Suprapubic skin (tissue), 4 donors: ENCODE data around the gene SLC13A2. TPM values are rescaled to one million over a fixed set of nuclear protein-coding genes. Genes with fewer than 3 reads are reported as not detected.

ENCODE experiments used
- DNase-seq, 2 donors: peaks; one replicate each; pipeline ENCODE4 v3.0.0-alpha.2; 2019; ENCODE audit warnings: low spot score in 2 of 2
- H3K27ac ChIP-seq: fragments of 200-600 bp; sonication (generic); one replicate; pipeline ENCODE4 v1.5.1; 2019
- H3K27me3 ChIP-seq: fragments of 200-600 bp; sonication (generic); one replicate; pipeline ENCODE4 v1.5.1; 2019
- H3K36me3 ChIP-seq: fragments of 200-600 bp; sonication (generic); one replicate; pipeline ENCODE4 v1.5.1; 2019
- H3K4me1 ChIP-seq: fragments of 200-600 bp; sonication (generic); one replicate; pipeline ENCODE4 v1.5.1; 2019
- H3K4me3 ChIP-seq: fragments of 200-600 bp; sonication (generic); one replicate; pipeline ENCODE4 v1.5.1; 2019; ENCODE audit warnings: mild to moderate bottlenecking
- H3K9me3 ChIP-seq: fragments of 200-600 bp; sonication (generic); one replicate; pipeline ENCODE4 v1.5.1; 2019
- EP300 ChIP-seq: sonication (generic); formaldehyde crosslinking; IDR thresholded peaks from one replicate; pipeline ENCODE4 v1.6.1; 2017; ENCODE audit warnings: antibody characterized with exemption
- POLR2A ChIP-seq, 2 donors: fragments of 450-650 bp; IDR thresholded peaks; one replicate each; pipeline ENCODE4 v1.6.1; 2017; ENCODE audit warnings: antibody characterized with exemption in 2 of 2, mild to moderate bottlenecking in 2 of 2, moderate library complexity in 2 of 2
- POLR2AphosphoS5 ChIP-seq, 3 donors: sonication (generic); formaldehyde crosslinking; IDR thresholded peaks; one replicate each; pipeline ENCODE4 v1.6.1; 2017; ENCODE audit warnings: antibody characterized with exemption in 3 of 3
- WGBS: methylation state at CpG from one replicate; pipeline ENCODE4 v1.1.5; 2018; 5-methylcytosine and 5-hydroxymethylcytosine counted together
- total RNA-seq, 4 donors: library from RNA; depleted of rRNA; stranded (reverse); fragments of >200 nt; gene quantifications; one replicate each; pipeline ENCODE4 v1.1.0, GENCODE V29; 2016
- TF ChIP-seq, protein P1 (sequence below), 2 donors: fragments of 200-600 bp in 1 of 2; fragments of 450-650 bp in 1 of 2; sonication (generic) in 1 of 2; IDR thresholded peaks; one replicate each; pipeline ENCODE4 v1.5.1; 2016 to 2019; ENCODE audit warnings: antibody characterized with exemption in 2 of 2, mild to moderate bottlenecking in 1 of 2, moderate library complexity in 1 of 2

Gene SLC13A2
- total RNA-seq, 4 donors from 2014 or later = 9.7 to 22.0 (median 14.8) TPM

DNA sequence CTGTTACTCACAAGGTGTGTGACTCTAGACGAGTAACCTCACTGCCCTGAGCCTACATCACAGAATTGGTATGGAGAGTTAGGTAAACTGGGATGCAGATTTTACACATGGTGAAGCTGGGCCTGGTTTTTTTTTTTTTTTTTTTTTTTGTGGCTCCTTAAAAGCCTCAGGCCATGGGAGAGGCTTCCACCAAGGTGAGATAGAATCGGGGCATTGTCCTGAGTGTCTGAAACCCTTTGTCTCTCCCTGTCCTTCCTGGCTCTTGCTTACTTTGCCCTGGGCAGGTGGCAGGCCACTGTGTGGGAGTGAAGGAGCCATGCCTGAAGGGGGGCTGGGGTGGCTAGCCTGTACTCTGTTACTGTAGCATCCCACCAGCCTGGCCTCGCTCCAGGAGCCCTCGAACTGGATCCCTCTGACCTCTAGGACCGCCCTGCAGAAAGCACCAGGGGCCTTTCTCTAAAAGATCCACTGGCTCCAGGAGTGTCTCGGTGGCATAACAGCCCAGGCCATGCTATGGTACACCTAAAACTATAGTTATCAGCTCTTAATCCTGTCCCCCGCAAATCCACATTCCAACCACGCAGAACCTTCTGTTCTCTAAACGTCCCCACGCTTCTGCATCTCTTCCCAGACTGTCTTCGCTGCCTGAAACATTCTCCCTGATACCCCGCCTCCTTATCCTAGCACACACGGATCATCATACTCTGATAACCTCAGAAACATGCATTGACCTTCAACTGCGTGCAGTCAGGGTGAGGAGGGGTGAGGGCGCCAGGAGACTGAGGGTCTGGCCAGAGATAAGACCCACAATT is 1.7 kb upstream of the SLC13A2 start:
- Histone ChIP-seq H3K36me3 (no peaks in the 10 kb centered on the region), H3K4me1 (no peaks in the 10 kb centered on the region), H3K4me3 (no peak overlapping the region), H3K27ac (no peak overlapping the region), H3K9me3 (no peaks in the 10 kb centered on the region), H3K27me3 (no peaks in the 10 kb centered on the region)
- TF ChIP-seq POLR2A (IDR thresholded peaks at IDR 0.05) = no peak
- TF ChIP-seq, protein P1, sequence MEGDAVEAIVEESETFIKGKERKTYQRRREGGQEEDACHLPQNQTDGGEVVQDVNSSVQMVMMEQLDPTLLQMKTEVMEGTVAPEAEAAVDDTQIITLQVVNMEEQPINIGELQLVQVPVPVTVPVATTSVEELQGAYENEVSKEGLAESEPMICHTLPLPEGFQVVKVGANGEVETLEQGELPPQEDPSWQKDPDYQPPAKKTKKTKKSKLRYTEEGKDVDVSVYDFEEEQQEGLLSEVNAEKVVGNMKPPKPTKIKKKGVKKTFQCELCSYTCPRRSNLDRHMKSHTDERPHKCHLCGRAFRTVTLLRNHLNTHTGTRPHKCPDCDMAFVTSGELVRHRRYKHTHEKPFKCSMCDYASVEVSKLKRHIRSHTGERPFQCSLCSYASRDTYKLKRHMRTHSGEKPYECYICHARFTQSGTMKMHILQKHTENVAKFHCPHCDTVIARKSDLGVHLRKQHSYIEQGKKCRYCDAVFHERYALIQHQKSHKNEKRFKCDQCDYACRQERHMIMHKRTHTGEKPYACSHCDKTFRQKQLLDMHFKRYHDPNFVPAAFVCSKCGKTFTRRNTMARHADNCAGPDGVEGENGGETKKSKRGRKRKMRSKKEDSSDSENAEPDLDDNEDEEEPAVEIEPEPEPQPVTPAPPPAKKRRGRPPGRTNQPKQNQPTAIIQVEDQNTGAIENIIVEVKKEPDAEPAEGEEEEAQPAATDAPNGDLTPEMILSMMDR (IDR thresholded peaks at IDR 0.05) = no peak
- TF ChIP-seq POLR2AphosphoS5 (IDR thresholded peaks at IDR 0.05) = no peak
- 69% methylated on average over 15 of the region's 15 CpGs for WGBS
- peak in 1 of 2 donors; percentile 78 for DNase-seq

GRCh38 chr17:28472871-28473497 is 460 bp upstream of the SLC13A2 start:
- WGBS = 84% methylated on average over 7 of the region's 7 CpGs
- no peak overlapping the region for H3K4me3 ChIP-seq
- no peak for TF ChIP-seq POLR2A (IDR thresholded peaks at IDR 0.05)
- TF ChIP-seq POLR2AphosphoS5 (IDR thresholded peaks at IDR 0.05) = no peak
- TF ChIP-seq, protein P1 (IDR thresholded peaks at IDR 0.05) = no peak

GRCh38 chr17:28474111-28474531 is 677 bp downstream of the SLC13A2 start:
- peak in 1 of 2 donors; percentile 57 for DNase-seq
- Histone ChIP-seq H3K36me3 (no peaks in the 10 kb centered on the region), H3K27me3 (no peaks in the 10 kb centered on the region), H3K9me3 (no peaks in the 10 kb centered on the region), H3K27ac (no peak overlapping the region), H3K4me1 (no peaks in the 10 kb centered on the region), H3K4me3 (no peak overlapping the region)
- TF ChIP-seq POLR2AphosphoS5 (IDR thresholded peaks at IDR 0.05) = no peak
- 68% methylated on average over 7 of the region's 7 CpGs for WGBS

More at GRCh38 chr17:28472871-28473497, 460 bp upstream of the SLC13A2 start:
- H3K27ac ChIP-seq = no peak overlapping the region
- no peaks in the 10 kb centered on the region for H3K9me3 ChIP-seq
- H3K4me1 ChIP-seq = no peaks in the 10 kb centered on the region
- DNase-seq = peak in 1 of 2 donors; percentile 59
- H3K36me3 ChIP-seq = no peaks in the 10 kb centered on the region
- no peaks in the 10 kb centered on the region for H3K27me3 ChIP-seq

DNA sequence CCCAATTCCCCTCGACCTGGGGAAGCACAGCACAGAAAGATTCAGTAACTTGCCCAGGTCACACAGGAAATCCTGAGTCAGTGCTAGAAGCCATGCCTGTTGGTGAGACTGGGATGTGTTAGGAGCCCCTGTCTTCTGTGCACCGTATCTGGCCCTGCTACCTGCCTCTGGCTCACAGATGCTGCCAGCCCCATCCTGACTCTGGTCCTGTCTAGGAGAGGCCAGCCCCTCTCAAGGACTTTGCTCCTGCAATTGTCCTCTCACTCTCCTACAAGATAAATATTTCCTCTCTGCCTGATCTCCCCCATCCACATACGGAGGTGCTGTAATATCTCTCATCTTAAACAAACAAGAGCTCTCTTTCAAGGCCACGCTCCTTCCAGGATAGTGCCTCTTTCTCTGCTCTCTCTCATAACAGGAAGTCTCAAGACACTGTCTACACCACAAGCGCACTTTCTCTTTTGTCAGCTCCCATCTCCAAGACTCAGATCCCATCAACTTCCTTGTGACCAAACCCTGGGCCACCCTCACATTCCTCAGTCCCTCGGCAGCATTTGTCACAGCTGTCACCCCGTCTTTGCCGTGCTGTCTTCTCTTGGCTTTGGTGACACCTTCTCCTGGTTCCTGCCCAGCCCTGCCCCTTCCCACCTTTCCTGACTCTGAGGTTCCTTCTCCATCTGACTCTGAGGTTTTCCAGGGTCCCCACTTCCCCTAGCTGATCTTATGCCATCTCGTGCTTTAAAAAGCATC is 1.9 kb downstream of the SLC13A2 start:
- Histone ChIP-seq H3K27ac (no peak overlapping the region), H3K4me3 (no peak overlapping the region), H3K9me3 (no peaks in the 10 kb centered on the region), H3K27me3 (no peaks in the 10 kb centered on the region), H3K36me3 (no peaks in the 10 kb centered on the region), H3K4me1 (no peaks in the 10 kb centered on the region)
- 62% methylated on average over 9 of the region's 9 CpGs for WGBS
- peak in 1 of 2 donors; percentile 70 for DNase-seq
- TF ChIP-seq POLR2AphosphoS5 (IDR thresholded peaks at IDR 0.05) (no peak), POLR2A (IDR thresholded peaks at IDR 0.05) (no peak), EP300 (no peak)
- TF ChIP-seq, protein P1 (IDR thresholded peaks at IDR 0.05) = no peak

DNA sequence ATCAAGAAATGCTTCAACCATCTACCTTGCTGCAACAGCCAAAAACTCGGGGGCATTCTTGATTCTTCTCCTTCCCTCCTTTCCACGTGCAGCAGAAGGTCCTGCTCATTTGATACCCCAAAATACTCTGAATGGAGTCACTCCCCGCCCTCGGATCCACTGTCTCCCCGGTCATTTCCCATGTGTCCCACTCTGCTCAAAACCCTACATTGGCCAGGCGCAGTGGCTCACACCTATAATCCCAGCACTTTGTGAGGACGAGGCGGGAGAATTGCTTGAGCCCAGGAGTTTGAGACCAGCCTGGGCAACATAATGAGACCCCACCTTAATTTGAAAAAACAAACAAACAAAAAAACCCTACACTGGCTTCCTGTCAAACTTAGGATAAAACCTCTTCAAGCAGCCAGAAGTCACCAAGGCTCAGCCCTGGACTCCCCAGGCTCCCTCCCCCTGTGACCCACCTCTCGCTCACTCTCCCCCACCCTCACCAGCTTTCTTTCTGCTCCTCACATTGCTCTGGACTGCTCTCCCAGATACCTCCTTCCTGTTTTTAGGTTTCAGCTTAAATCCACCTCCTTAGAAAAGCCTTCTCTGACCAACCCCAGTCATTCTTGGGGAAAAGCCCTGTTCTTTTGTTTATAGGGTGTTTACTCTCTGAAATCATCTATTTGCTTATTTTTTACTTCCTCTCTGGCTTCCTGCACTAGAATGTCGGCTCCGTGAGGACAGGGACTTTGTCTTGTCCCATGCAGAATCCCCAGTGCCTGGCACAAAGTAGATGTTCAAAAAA is 2.8 kb downstream of the SLC13A2 start:
- no peak overlapping the region for H3K27ac ChIP-seq
- WGBS = 83% methylated on average over 11 of the region's 11 CpGs
- no peak overlapping the region for H3K4me3 ChIP-seq
- no peaks in the 10 kb centered on the region for H3K4me1 ChIP-seq
- no peaks in the 10 kb centered on the region for H3K9me3 ChIP-seq
- no peaks in the 10 kb centered on the region for H3K27me3 ChIP-seq
- DNase-seq = no peak
- H3K36me3 ChIP-seq = no peaks in the 10 kb centered on the region
- no peak for TF ChIP-seq POLR2AphosphoS5 (IDR thresholded peaks at IDR 0.05)
- TF ChIP-seq EP300 = no peak
- TF ChIP-seq POLR2A (IDR thresholded peaks at IDR 0.05) = no peak
- TF ChIP-seq, protein P1 (IDR thresholded peaks at IDR 0.05) = no peak
